ENCODE measurements around the gene MEI1.

DNA sequence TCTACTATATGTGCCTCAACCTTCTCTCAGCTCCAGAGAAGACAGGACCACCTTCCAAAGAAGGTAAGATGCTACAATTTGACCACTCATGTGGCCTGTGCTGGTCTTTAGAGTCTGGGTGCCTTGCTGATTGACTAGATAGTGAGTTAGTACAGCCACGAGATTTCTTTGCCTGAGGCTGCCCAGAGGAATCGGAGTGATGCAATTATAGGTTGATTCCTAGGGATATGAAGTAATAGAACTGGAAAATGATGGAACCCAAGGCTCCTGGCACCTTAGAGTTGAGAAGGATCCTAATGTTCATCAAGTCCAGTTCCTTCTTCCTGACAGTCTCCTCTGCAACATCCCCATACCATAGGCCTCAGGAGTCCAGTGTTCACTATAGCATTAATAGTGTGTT lies 54.7 kb downstream of the MEI1 start:
- no peak for TF ChIP-seq CTCF (IDR thresholded peaks at IDR 0.05)
- TF ChIP-seq POLR2A (IDR thresholded peaks at IDR 0.05), result no peak
